Activated CD4-positive, alpha-beta memory T cell treated with anti-CD3 and anti-CD28 coated beads for 36 hours (primary cell): ENCODE measurements around the gene RDM1. TPM values are rescaled to one million over a fixed set of nuclear protein-coding genes. Genes with fewer than 3 reads are reported as not detected.
A peak's percentile ranks its signal among the peaks of the same experiment; 100 is the strongest.
"Not testable (repeated sequence)": the region's sequence is repeated elsewhere in the genome, so short reads cannot be mapped to it uniquely, and the experiment has no call there.

Experiments used
- CTCF ChIA-PET: fragments of 350-600 bp; sonication (Branson Sonifier 250); formaldehyde crosslinking; loops from one replicate; lab custom pipeline; 2021; ENCODE audit warnings: antibody characterized with exemption, inconsistent platforms; lab: Charles Lee
- POLR2A ChIA-PET: fragments of 350-600 bp; sonication (Branson Sonifier 250); formaldehyde crosslinking; loops from one replicate; lab custom pipeline; 2021; ENCODE audit warnings: antibody characterized with exemption; lab: Charles Lee
- DNase-seq: peaks from one replicate; pipeline ENCODE4 v3.0.0-alpha.2; 2020
- H3K27ac Mint-ChIP-seq: one replicate; pipeline ENCODE4 v1.8.0; 2021; ENCODE audit warnings: mixed read lengths
- H3K27me3 Mint-ChIP-seq: one replicate; pipeline ENCODE4 v1.8.0; 2021; ENCODE audit warnings: mixed read lengths
- H3K36me3 Mint-ChIP-seq: one replicate; pipeline ENCODE4 v1.8.0; 2021; ENCODE audit warnings: mixed read lengths
- H3K4me1 Mint-ChIP-seq: one replicate; pipeline ENCODE4 v1.8.0; 2021; ENCODE audit warnings: low read depth, mixed read lengths
- H3K4me3 Mint-ChIP-seq: one replicate; pipeline ENCODE4 v1.8.0; 2021; ENCODE audit warnings: mild to moderate bottlenecking, mixed read lengths
- H3K9me3 Mint-ChIP-seq: one replicate; pipeline ENCODE4 v1.8.0; 2021; ENCODE audit warnings: mixed read lengths
- intact Hi-C: fragments of 100-400 bp; cut with micrococcal nuclease; formaldehyde crosslinking; loops from one replicate; pipeline ENCODE4 v1.15.1; 2023
- total RNA-seq, 2 experiments: library from RNA; stranded (reverse); gene quantifications; one replicate each; pipeline ENCODE4 v1.2.3, GENCODE V29; 2021

The RDM1 gene
- total RNA-seq, 2 experiments from 2014 or later, result 10.4 to 10.6 TPM

GRCh38 chr17:35963663-35964062 lies 33.1 kb upstream of the RDM1 start:
- H3K4me1 Mint-ChIP-seq, result no peaks in the 10 kb centered on the region
- intact Hi-C loops, result no loop called here
- DNase-seq, result no peak
- H3K27ac Mint-ChIP-seq, result no peak overlapping the region
- ChIA-PET POLR2A (no interaction called here), CTCF (interaction anchor here (0.9 to 1.4 kb wide), 4 partner anchors 12 to 185 kb away, joined by 3 to 5 read pairs (median 4); no protein-coding TSS in a partner anchor)
- H3K36me3 Mint-ChIP-seq, result no peaks in the 10 kb centered on the region
- peaks cover 2% of the 10 kb centered on the region for H3K27me3 Mint-ChIP-seq
- no peak overlapping the region for H3K4me3 Mint-ChIP-seq
- no peaks in the 10 kb centered on the region for H3K9me3 Mint-ChIP-seq

GRCh38 chr17:35953720-35954119 lies 23.1 kb upstream of the RDM1 start:
- H3K4me3 Mint-ChIP-seq, result no peak overlapping the region
- CTCF ChIA-PET, result no interaction called here
- no peaks in the 10 kb centered on the region for H3K4me1 Mint-ChIP-seq
- H3K36me3 Mint-ChIP-seq, result no peaks in the 10 kb centered on the region
- H3K27me3 Mint-ChIP-seq, result peaks cover 7% of the 10 kb centered on the region
- intact Hi-C loops, result no loop called here
- POLR2A ChIA-PET, result no interaction called here
- H3K9me3 Mint-ChIP-seq, result no peaks in the 10 kb centered on the region
- H3K27ac Mint-ChIP-seq, result no peak overlapping the region
- DNase-seq, result no peak

GRCh38 chr17:35949401-35949800 lies 18.8 kb upstream of the RDM1 start:
- DNase-seq, result no peak
- H3K4me1 Mint-ChIP-seq, result no peaks in the 10 kb centered on the region
- ChIA-PET POLR2A (no interaction called here), CTCF (interaction anchor here (1.1 to 2.8 kb wide), 3 partner anchors 16 to 200 kb away, joined by 4 to 9 read pairs (median 7); no protein-coding TSS in a partner anchor)
- H3K27me3 Mint-ChIP-seq, result peaks cover 2% of the 10 kb centered on the region
- intact Hi-C loops, result no loop called here
- H3K27ac Mint-ChIP-seq, result no peak overlapping the region
- no peaks in the 10 kb centered on the region for H3K36me3 Mint-ChIP-seq
- H3K9me3 Mint-ChIP-seq, result no peaks in the 10 kb centered on the region
- H3K4me3 Mint-ChIP-seq, result no peak overlapping the region

GRCh38 chr17:35948092-35948491 lies 17.5 kb upstream of the RDM1 start:
- no peaks in the 10 kb centered on the region for H3K4me1 Mint-ChIP-seq
- no peak for DNase-seq
- no peaks in the 10 kb centered on the region for H3K27me3 Mint-ChIP-seq
- no peak overlapping the region for H3K27ac Mint-ChIP-seq
- no peaks in the 10 kb centered on the region for H3K36me3 Mint-ChIP-seq
- ChIA-PET CTCF (interaction anchor here (1.0 to 2.8 kb wide), 6 partner anchors 17 to 535 kb away, joined by 4 to 7 read pairs (median 6); partner anchors contain the start of gene RDM1), POLR2A (interaction anchor here (0.7 kb wide), 1 partner anchor 119 kb away, joined by 3 read pairs; no protein-coding TSS in a partner anchor)
- intact Hi-C loops, result no loop called here
- H3K9me3 Mint-ChIP-seq, result no peaks in the 10 kb centered on the region
- H3K4me3 Mint-ChIP-seq, result no peak overlapping the region

- intact Hi-C loops, result no loop called here
- Mint-ChIP-seq H3K4me1 (no peaks in the 10 kb centered on the region), H3K27ac (no peak overlapping the region), H3K36me3 (no peaks in the 10 kb centered on the region), H3K9me3 (no peaks in the 10 kb centered on the region), H3K4me3 (no peak overlapping the region), H3K27me3 (no peaks in the 10 kb centered on the region)
- peak; percentile 68 for DNase-seq
- POLR2A ChIA-PET, result no interaction called here
- CTCF ChIA-PET, result interaction anchor here (0.6 to 2.8 kb wide), 6 partner anchors 16 to 202 kb away, joined by 3 to 7 read pairs (median 6); partner anchors contain the start of gene RDM1
These were observed 16.6 kb upstream of the RDM1 start for GRCh38 chr17:35947156-35947585.

GRCh38 chr17:35944151-35944550 lies 13.6 kb upstream of the RDM1 start:
- CTCF ChIA-PET, result no interaction called here
- Mint-ChIP-seq H3K4me3 (no peak overlapping the region), H3K9me3 (no peaks in the 10 kb centered on the region), H3K27ac (no peak overlapping the region), H3K36me3 (no peaks in the 10 kb centered on the region), H3K27me3 (no peaks in the 10 kb centered on the region), H3K4me1 (no peaks in the 10 kb centered on the region)
- POLR2A ChIA-PET, result no interaction called here
- intact Hi-C loops, result no loop called here
- DNase-seq, result no peak

- no peak within 1 kb of the TSS for H3K4me3 Mint-ChIP-seq
- no peaks in the 10 kb centered on the region for H3K27me3 Mint-ChIP-seq
- no peak for DNase-seq
- H3K36me3 Mint-ChIP-seq, result no peaks in the 10 kb centered on the region
- no peak within 1 kb of the TSS for H3K27ac Mint-ChIP-seq
- ChIA-PET CTCF (interaction anchor here (1.0 kb wide), 1 partner anchor 205 kb away, joined by 5 read pairs; no protein-coding TSS in a partner anchor), POLR2A (no interaction called here)
- no peaks in the 10 kb centered on the region for H3K4me1 Mint-ChIP-seq
- intact Hi-C loops, result no loop called here
- no peaks in the 10 kb centered on the region for H3K9me3 Mint-ChIP-seq
These were observed 13.0 kb upstream of the RDM1 start, which contains the start of gene LYZL6 for GRCh38 chr17:35943537-35943936. TSS of gene LYZL6 (minus strand) at chr17:35943713. CDS start at chr17:35939356, 4,357 bp downstream.

GRCh38 chr17:35942588-35943186 lies 12.1 kb upstream of the RDM1 start:
- ChIA-PET CTCF (interaction anchor here (1.0 kb wide), 2 partner anchors 23 to 206 kb away, joined by 3 to 5 read pairs; no protein-coding TSS in a partner anchor), POLR2A (no interaction called here)
- Mint-ChIP-seq H3K4me3 (no peak overlapping the region), H3K27me3 (no peaks in the 10 kb centered on the region), H3K27ac (no peak overlapping the region), H3K9me3 (no peaks in the 10 kb centered on the region), H3K36me3 (no peaks in the 10 kb centered on the region), H3K4me1 (no peaks in the 10 kb centered on the region)
- intact Hi-C loops, result no loop called here
- DNase-seq, result no peak

- H3K27me3 Mint-ChIP-seq, H3K4me1 Mint-ChIP-seq, H3K36me3 Mint-ChIP-seq, H3K9me3 Mint-ChIP-seq, H3K4me3 Mint-ChIP-seq, POLR2A ChIA-PET, intact Hi-C loops, DNase-seq, H3K27ac Mint-ChIP-seq: not testable (repeated sequence)
- CTCF ChIA-PET, result interaction anchor here (1.2 to 1.5 kb wide), 4 partner anchors 31 to 89 kb away, joined by 3 to 5 read pairs (median 4); no protein-coding TSS in a partner anchor
These were observed 7.9 kb upstream of the RDM1 start for GRCh38 chr17:35938492-35938891.

GRCh38 chr17:35936063-35936462 lies 5.5 kb upstream of the RDM1 start:
- Mint-ChIP-seq H3K4me3 (no peak overlapping the region), H3K27me3 (no peaks in the 10 kb centered on the region), H3K4me1 (peaks cover 5% of the 10 kb centered on the region), H3K27ac (no peak overlapping the region), H3K9me3 (no peaks in the 10 kb centered on the region), H3K36me3 (no peaks in the 10 kb centered on the region)
- DNase-seq, result no peak
- intact Hi-C loops, result no loop called here
- POLR2A ChIA-PET, result no interaction called here
- CTCF ChIA-PET, result no interaction called here

- POLR2A ChIA-PET, result no interaction called here
- DNase-seq, result no peak
- no peak overlapping the region for H3K27ac Mint-ChIP-seq
- H3K27me3 Mint-ChIP-seq, result no peaks in the 10 kb centered on the region
- no peaks in the 10 kb centered on the region for H3K36me3 Mint-ChIP-seq
- H3K4me3 Mint-ChIP-seq, result no peak overlapping the region
- H3K4me1 Mint-ChIP-seq, result peaks cover 17% of the 10 kb centered on the region
- no peaks in the 10 kb centered on the region for H3K9me3 Mint-ChIP-seq
- CTCF ChIA-PET, result no interaction called here
- intact Hi-C loops, result loop anchor here (5.0 kb wide), 1 partner anchor 87 kb away; no protein-coding TSS in a partner anchor
These were observed 4.2 kb upstream of the RDM1 start for GRCh38 chr17:35934760-35935159.

GRCh38 chr17:35932586-35932985 lies 2.0 kb upstream of the RDM1 start:
- Mint-ChIP-seq H3K4me1 (peaks cover 23% of the 10 kb centered on the region), H3K9me3 (no peaks in the 10 kb centered on the region), H3K36me3 (no peaks in the 10 kb centered on the region), H3K27ac (no peak overlapping the region), H3K4me3 (no peak overlapping the region), H3K27me3 (peaks cover 2% of the 10 kb centered on the region)
- POLR2A ChIA-PET, result no interaction called here
- DNase-seq, result no peak
- intact Hi-C loops, result loop anchor here (5.0 kb wide), 1 partner anchor 85 kb away; no protein-coding TSS in a partner anchor
- CTCF ChIA-PET, result interaction anchor here (3.2 kb wide), 1 partner anchor 84 kb away, joined by 21 read pairs; no protein-coding TSS in a partner anchor
